ENCODE data around the gene FREY1. TPM values are rescaled to one million over a fixed set of nuclear protein-coding genes. Genes with fewer than 3 reads are reported as not detected.

FREY1 gene
- total RNA-seq, 2 donors from 2014 or later: 0.57 TPM; not detected in 1

Other genes starting within 250 kb of the FREY1 start
- 1 to 10 TPM; 3.3 to 5.2 TPM for gene CHST1, start 241.6 kb downstream of the FREY1 start, total RNA-seq
- gene SLC35C1, start 102.1 kb downstream of the FREY1 start, total RNA-seq: 10 to 100 TPM; 13.4 to 13.6 TPM
- 10 to 100 TPM; 32.2 to 49.5 TPM for gene CRY2, start 59.8 kb downstream of the FREY1 start, total RNA-seq
- gene MAPK8IP1, start 21.6 kb downstream of the FREY1 start, total RNA-seq: 10 to 100 TPM in 1 of 2 donors, 1 to 10 TPM in 1; 8.5 to 10.9 TPM
- 10 to 100 TPM; 13.3 to 18.8 TPM for gene PEX16, start 10.6 kb upstream of the FREY1 start, total RNA-seq
- not detected for gene LARGE2, start 15.4 kb upstream of the FREY1 start, total RNA-seq
- gene PHF21A, start 214.2 kb upstream of the FREY1 start, total RNA-seq: 10 to 100 TPM; 40.2 to 54.0 TPM

All from posterior vena cava (tissue), 2 donors.